WI38 (cell line): Measurements from ENCODE around the gene PPEF1.
"Not testable (repeated sequence)": the region's sequence is repeated elsewhere in the genome, so short reads cannot be mapped to it uniquely, and the experiment has no call there.

Experiments
- H3K4me3 ChIP-seq: 2 replicates; pipeline ENCODE4 v1.5.1; 2011; ENCODE audit warnings: low read depth, mild to moderate bottlenecking, control low read depth, low read length
- CTCF ChIP-seq: IDR thresholded peaks from 2 replicates; pipeline ENCODE4 v1.5.1; 2012; ENCODE audit warnings: low read depth, mild to moderate bottlenecking, control low read depth, low read length

Gene PPEF1

GRCh38 chrX:18725310-18725943 lies 18.0 kb downstream of the PPEF1 start:
- no peak overlapping the region for H3K4me3 ChIP-seq
- no peak for TF ChIP-seq CTCF

- TF ChIP-seq CTCF, result no peak
- H3K4me3 ChIP-seq, result no peak overlapping the region
Observed at GRCh38 chrX:18733287-18733686, 25.8 kb downstream of the PPEF1 start.

GRCh38 chrX:18739609-18740008 lies 32.2 kb downstream of the PPEF1 start:
- not testable (repeated sequence) for H3K4me3 ChIP-seq

GRCh38 chrX:18748499-18748898 lies 41.1 kb downstream of the PPEF1 start:
- no peak overlapping the region for H3K4me3 ChIP-seq
- TF ChIP-seq CTCF, result no peak

- no peak overlapping the region for H3K4me3 ChIP-seq
- no peak for TF ChIP-seq CTCF
Observed at GRCh38 chrX:18753631-18754030, 46.2 kb downstream of the PPEF1 start.

- no peak for TF ChIP-seq CTCF
- H3K4me3 ChIP-seq, result no peak overlapping the region
Observed at GRCh38 chrX:18755651-18756050, 48.2 kb downstream of the PPEF1 start.

- no peak overlapping the region for H3K4me3 ChIP-seq
- TF ChIP-seq CTCF, result no peak
Observed at GRCh38 chrX:18757956-18758932, 50.8 kb downstream of the PPEF1 start.
